Transverse colon (tissue), 4 donors: Measurements from ENCODE around the gene PMVK. TPM values are rescaled to one million over a fixed set of nuclear protein-coding genes. Genes with fewer than 3 reads are reported as not detected.

ENCODE experiments used
- DNase-seq: peaks from one replicate; pipeline ENCODE4 v3.0.0-alpha.2; 2019
- H3K27ac ChIP-seq, 4 donors: fragments of 200-600 bp; sonication (generic); 2 replicates each; pipeline ENCODE4 v1.5.1; 2016 to 2018; ENCODE audit warnings: inconsistent platforms in 4 of 4
- H3K27me3 ChIP-seq: fragments of 200-600 bp; sonication (generic); 2 replicates; pipeline ENCODE4 v1.5.1; 2017; ENCODE audit warnings: inconsistent platforms
- H3K36me3 ChIP-seq, 4 donors: fragments of 200-600 bp; sonication (generic); 2 replicates each; pipeline ENCODE4 v1.5.1; 2017 to 2019; ENCODE audit warnings: inconsistent platforms in 4 of 4
- H3K4me1 ChIP-seq, 4 donors: fragments of 200-600 bp; sonication (generic); 2 replicates each; pipeline ENCODE4 v1.5.1; 2017 to 2020; ENCODE audit warnings: inconsistent platforms in 4 of 4
- H3K4me3 ChIP-seq, 4 donors: fragments of 200-600 bp; sonication (generic); 1 replicate in 1 of 4; 2 replicates in 3 of 4; pipeline versions ENCODE4 v1.5.1 to v1.6.1; 2017 to 2019; ENCODE audit warnings: inconsistent platforms in 4 of 4
- H3K9me3 ChIP-seq, 2 donors: fragments of 200-600 bp; sonication (generic); 2 replicates each; pipeline ENCODE4 v1.5.1; 2017 to 2019; ENCODE audit warnings: inconsistent platforms in 2 of 2
- CTCF ChIP-seq, 5 experiments: fragments of 200-600 bp in 3 of 5; fragments of 450-650 bp in 2 of 5; sonication (generic) in 3 of 5; IDR thresholded peaks; 1 replicate in 2 of 5; 2 replicates in 3 of 5; pipeline ENCODE4 v1.5.1; 2016 to 2017; ENCODE audit warnings: antibody characterized with exemption in 5 of 5, inconsistent platforms in 3 of 5, mild to moderate bottlenecking in 2 of 5, moderate library complexity in 1 of 5
- EP300 ChIP-seq: sonication (generic); formaldehyde crosslinking; IDR thresholded peaks from one replicate; pipeline ENCODE4 v1.6.1; 2017; ENCODE audit warnings: antibody characterized with exemption, low read depth
- POLR2A ChIP-seq: fragments of 450-650 bp; IDR thresholded peaks from one replicate; pipeline ENCODE4 v1.6.1; 2016; ENCODE audit warnings: antibody characterized with exemption, mild to moderate bottlenecking, moderate library complexity
- POLR2AphosphoS5 ChIP-seq, 3 donors: sonication (generic); formaldehyde crosslinking; IDR thresholded peaks; one replicate each; pipeline ENCODE4 v1.6.1; 2016; ENCODE audit warnings: antibody characterized with exemption in 3 of 3
- WGBS, 2 donors: methylation state at CpG; one replicate each; pipeline ENCODE4 v1.1.5; 2018; ENCODE audit warnings: low coverage in 1 of 2; 5-methylcytosine and 5-hydroxymethylcytosine counted together
- in situ Hi-C, 4 donors: fragments of 200-750 bp; cut with MboI; loops; one replicate each; pipeline versions ENCODE4 v1.15.0 to v1.15.1; 2017; ENCODE audit warnings: low sequenced_read_pairs in 3 of 4, low pct_ligation_motif_present in 1 of 4, low pct_unique_long_range_greater_than_20kb in 1 of 4
- intact Hi-C: fragments of 100-400 bp; cut with DNase I; formaldehyde crosslinking; loops from one replicate; pipeline ENCODE4 v1.15.1; 2023; ENCODE audit warnings: low total_unique reads
- total RNA-seq, 4 donors: library from RNA; depleted of rRNA; stranded (reverse); fragments of >200 nt; gene quantifications; one replicate each; pipeline ENCODE4 v1.1.0, GENCODE V29; 2016

PMVK gene
- total RNA-seq, 4 donors from 2014 or later: 6.0 to 19.9 (median 13.1) TPM

- TF ChIP-seq POLR2A (no peak), POLR2AphosphoS5 (IDR thresholded peaks at IDR 0.05) (no peak), CTCF (IDR thresholded peaks at IDR 0.05) (no peak), EP300 (no peak)
- H3K36me3 ChIP-seq: peaks cover 0 to 12% (median 5%) of the 10 kb centered on the region in 4 donors
- H3K27ac ChIP-seq: peak overlapping the region; percentile 97 to 99 (median 99)
- no peaks in the 10 kb centered on the region for H3K9me3 ChIP-seq
- peak; percentile 50 for DNase-seq
- in situ Hi-C loops (loop anchor here in 3 of 4 donors (25.0 kb wide), 1 partner anchor 91 kb away; the partner anchor contains the start of genes ADAM15 (in 3 of the 3) and EFNA4 (in 3 of the 3)), intact Hi-C loops (no loop called here)
- WGBS, 2 donors: 62 to 71% methylated on average over 5 to 10 of the region's 10 CpGs
- H3K4me3 ChIP-seq: peak overlapping the region in 1 of 4 donors; percentile 46
- H3K27me3 ChIP-seq: no peaks in the 10 kb centered on the region
- H3K4me1 ChIP-seq: peaks cover 33 to 61% (median 50%) of the 10 kb centered on the region in 4 donors
These were observed 35.0 kb upstream of the PMVK start for GRCh38 chr1:154971341-154971998.

GRCh38 chr1:154970631-154971340 is 34.3 kb upstream of the PMVK start, which contains the start of gene SHC1:
SHC1 (minus strand) TSS chr1:154970747; CDS start chr1:154970526, 221 bp downstream.
- peak; percentile 91 to 94 (median 94) for TF ChIP-seq POLR2AphosphoS5 (IDR thresholded peaks at IDR 0.05)
- TF ChIP-seq CTCF (IDR thresholded peaks at IDR 0.05): no peak
- peak; percentile 76 for TF ChIP-seq POLR2A
- DNase-seq: peak; percentile 89
- no peaks in the 10 kb centered on the region for H3K9me3 ChIP-seq
- peak within 1 kb of the TSS; percentile 20 to 46 (median 26) for H3K4me3 ChIP-seq
- peaks cover 0 to 18% (median 5%) of the 10 kb centered on the region in 4 donors for H3K36me3 ChIP-seq
- H3K27me3 ChIP-seq: no peaks in the 10 kb centered on the region
- 43% methylated on average over 7 of the region's 15 CpGs; no CpG with 5 or more reads in 1 of the 2 donors for WGBS, 2 donors
- in situ Hi-C loops: loop anchor here in 3 of 4 donors (25.0 kb wide), 1 partner anchor 92 kb away; the partner anchor contains the start of genes ADAM15 (in 3 of the 3) and EFNA4 (in 3 of the 3)
- intact Hi-C loops: no loop called here
- peaks cover 29 to 54% (median 46%) of the 10 kb centered on the region in 4 donors for H3K4me1 ChIP-seq
- H3K27ac ChIP-seq: peak within 1 kb of the TSS; percentile 97 to 99 (median 99)

- Histone ChIP-seq H3K36me3 (peaks cover 0 to 24% (median 5%) of the 10 kb centered on the region in 4 donors), H3K4me1 (peaks cover 29 to 51% (median 44%) of the 10 kb centered on the region in 4 donors), H3K27ac (peak overlapping the region; percentile 97 to 99 (median 99)), H3K9me3 (no peaks in the 10 kb centered on the region), H3K4me3 (peak overlapping the region; percentile 20 to 46 (median 26)), H3K27me3 (no peaks in the 10 kb centered on the region)
- WGBS, 2 donors: 43 to 54% methylated on average over 9 to 21 of the region's 22 CpGs
- in situ Hi-C loops (loop anchor here in 3 of 4 donors (25.0 kb wide), 1 partner anchor 92 kb away; the partner anchor contains the start of genes ADAM15 (in 3 of the 3) and EFNA4 (in 3 of the 3)), intact Hi-C loops (loop anchor here (5.0 kb wide), 1 partner anchor 32 kb away; the partner anchor contains the start of gene ZBTB7B)
- no peak for TF ChIP-seq EP300
- TF ChIP-seq CTCF (IDR thresholded peaks at IDR 0.05): no peak
- DNase-seq: no peak
These were observed 33.4 kb upstream of the PMVK start for GRCh38 chr1:154969860-154970452.
